ENCODE data around the gene NR6A1. TPM values are rescaled to one million over a fixed set of nuclear protein-coding genes. Genes with fewer than 3 reads are reported as not detected.

The NR6A1 gene
- polyA plus RNA-seq, 3 donors: 1.00 to 1.5 (median 1.1) TPM

DNA sequence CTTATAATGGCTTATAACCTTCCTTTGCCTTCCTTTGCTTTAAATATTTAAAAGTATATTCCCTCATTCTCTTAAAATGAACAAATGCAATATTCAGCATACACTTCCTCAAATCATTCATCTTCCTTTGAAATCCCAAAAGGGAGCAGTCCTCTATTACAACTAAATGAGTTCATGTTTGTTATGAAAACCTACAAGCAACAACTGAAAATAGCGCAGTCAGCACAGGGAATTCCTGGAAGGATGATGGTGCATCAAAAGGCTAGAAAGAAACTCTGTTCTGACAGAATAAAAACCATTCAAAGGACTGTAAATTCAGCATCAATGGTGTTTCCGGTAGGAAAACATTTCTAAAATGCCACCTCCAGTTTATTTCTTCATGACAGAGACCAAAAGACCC lies 3.3 kb downstream of the NR6A1 start:
- no peak for DNase-seq (ENCODE audit: extremely low read depth in 1 of 11, low read depth in 9 of 11, low spot score in 4 of 11)

DNA sequence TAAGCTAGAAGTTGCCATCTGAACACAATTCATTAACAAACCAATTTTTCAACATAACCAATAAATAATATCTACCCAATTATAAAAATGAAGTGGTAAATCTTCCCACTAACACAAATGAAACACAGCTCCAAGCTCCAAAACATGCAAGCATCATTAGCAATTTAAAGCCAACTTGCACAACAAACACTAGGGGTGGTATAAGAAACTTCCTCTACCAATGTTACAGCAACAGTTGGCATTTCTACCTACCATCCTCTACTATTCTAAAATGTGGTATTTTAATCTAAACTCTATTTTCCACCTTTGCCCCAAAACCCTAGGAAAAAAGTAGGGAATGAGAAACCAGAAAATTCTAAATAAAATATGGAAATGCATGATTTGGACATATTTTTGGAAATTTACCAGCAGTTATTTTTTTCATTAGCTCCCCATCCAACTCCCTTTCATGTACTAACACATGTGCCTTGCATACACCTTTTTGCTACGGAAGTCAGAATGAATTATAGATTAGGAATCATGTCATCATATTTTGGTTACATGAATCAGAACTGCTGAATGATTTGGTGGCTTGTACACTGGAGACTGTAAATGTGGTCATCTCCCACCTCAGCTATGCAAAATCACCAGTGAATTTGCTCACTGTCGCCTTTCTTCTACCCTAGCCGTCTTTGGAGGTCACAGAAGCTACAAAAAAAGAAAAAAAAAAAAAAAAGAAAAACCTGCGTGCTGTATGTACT lies 4.1 kb downstream of the NR6A1 start:
- no peak for DNase-seq (ENCODE audit: extremely low read depth in 1 of 11, low read depth in 9 of 11, low spot score in 4 of 11)

GRCh38 chr9:124766326-124766725 lies 4.8 kb downstream of the NR6A1 start:
- no peak for DNase-seq (ENCODE audit: extremely low read depth in 1 of 11, low read depth in 9 of 11, low spot score in 4 of 11)

- no peak for DNase-seq (ENCODE audit: extremely low read depth in 1 of 11, low read depth in 9 of 11, low spot score in 4 of 11)
Observed at GRCh38 chr9:124765439-124765835, 5.7 kb downstream of the NR6A1 start.

GRCh38 chr9:124764774-124765438 lies 6.2 kb downstream of the NR6A1 start:
- DNase-seq (ENCODE audit: extremely low read depth in 1 of 11, low read depth in 9 of 11, low spot score in 4 of 11): no peak

DNA sequence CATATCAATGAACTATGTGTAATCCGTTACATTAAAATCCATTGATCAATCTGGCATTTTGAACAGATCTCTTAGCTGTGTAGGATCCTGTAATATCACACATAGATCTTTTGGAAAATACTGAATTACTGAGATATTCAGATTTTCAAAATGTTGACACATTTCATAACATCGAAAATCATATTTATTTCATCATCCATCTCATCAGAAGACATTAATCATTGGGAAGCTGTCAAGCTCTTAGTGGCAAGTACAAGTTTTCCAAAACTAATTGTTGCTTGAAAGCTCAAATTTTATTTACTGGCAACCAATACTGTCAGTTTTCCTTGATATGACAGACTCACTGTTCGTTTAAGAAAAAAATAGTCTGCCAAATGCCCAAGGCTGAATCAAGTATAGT lies 8.5 kb downstream of the NR6A1 start:
- no peak for DNase-seq (ENCODE audit: extremely low read depth in 1 of 11, low read depth in 9 of 11, low spot score in 4 of 11)

- no peak for DNase-seq (ENCODE audit: extremely low read depth in 1 of 11, low read depth in 9 of 11, low spot score in 4 of 11)
Observed at GRCh38 chr9:124761710-124762109, 9.4 kb downstream of the NR6A1 start.

GRCh38 chr9:124761196-124761595 lies 9.9 kb downstream of the NR6A1 start:
- no peak for DNase-seq (ENCODE audit: extremely low read depth in 1 of 11, low read depth in 9 of 11, low spot score in 4 of 11)

DNA sequence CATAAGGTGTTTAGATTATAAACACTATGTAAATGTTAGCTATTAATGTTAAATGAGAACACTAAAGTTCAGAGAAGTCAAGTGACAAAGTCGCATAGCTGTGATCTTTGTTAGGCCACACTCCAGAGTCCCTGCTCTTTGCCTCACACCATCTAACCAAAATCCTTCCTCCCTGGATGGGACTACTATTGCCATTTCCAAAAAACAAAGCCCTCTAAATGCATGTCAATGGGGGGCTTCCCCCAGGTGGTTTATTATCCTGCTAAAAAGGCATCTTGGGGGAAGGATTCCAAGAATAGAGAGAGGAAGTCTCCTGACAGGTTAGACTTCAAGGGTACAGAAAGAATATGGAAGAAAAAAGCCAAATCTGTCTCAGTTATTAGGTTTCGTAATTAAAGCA lies 10.4 kb downstream of the NR6A1 start:
- DNase-seq (ENCODE audit: extremely low read depth in 1 of 11, low read depth in 9 of 11, low spot score in 4 of 11): no peak

DNA sequence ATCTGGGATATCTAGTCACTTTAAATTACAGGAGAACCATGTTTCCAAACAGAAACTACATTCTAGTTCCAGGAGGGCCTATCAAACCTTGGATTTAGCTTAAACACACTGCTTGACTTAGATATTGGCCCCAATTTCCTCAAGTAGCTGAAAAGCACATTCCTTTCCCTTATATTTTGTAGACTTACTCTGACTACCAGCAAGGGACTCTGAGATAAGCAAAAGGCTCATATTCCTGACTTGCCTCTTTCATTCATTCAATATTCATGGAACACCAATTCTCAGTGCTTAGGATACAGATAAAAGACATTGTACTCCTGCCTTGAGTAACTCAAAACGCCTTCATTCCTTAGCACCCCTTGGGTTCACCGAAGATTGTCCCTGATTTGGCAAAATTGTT lies 11.8 kb downstream of the NR6A1 start:
- DNase-seq (ENCODE audit: extremely low read depth in 1 of 11, low read depth in 9 of 11, low spot score in 4 of 11): no peak

DNA sequence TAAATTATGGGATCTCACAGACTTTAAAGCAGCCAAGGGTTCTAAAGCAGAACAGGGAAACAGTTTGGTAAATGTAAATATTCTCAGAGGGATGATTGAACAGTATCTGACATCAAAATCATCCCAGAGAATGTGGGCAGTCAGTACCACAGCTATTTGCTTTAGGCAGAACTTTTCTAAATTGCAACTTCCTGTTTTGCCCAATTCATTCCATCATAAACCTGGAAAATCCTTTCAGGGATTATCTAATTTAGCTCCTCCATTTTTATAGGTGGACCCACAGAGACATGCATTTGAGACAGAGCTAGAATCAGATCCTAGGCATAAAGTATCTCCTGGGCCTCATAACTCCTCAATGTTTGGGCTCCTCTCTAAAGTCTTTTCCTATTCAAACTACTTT lies 12.4 kb downstream of the NR6A1 start:
- DNase-seq (ENCODE audit: extremely low read depth in 1 of 11, low read depth in 9 of 11, low spot score in 4 of 11): no peak

DNA sequence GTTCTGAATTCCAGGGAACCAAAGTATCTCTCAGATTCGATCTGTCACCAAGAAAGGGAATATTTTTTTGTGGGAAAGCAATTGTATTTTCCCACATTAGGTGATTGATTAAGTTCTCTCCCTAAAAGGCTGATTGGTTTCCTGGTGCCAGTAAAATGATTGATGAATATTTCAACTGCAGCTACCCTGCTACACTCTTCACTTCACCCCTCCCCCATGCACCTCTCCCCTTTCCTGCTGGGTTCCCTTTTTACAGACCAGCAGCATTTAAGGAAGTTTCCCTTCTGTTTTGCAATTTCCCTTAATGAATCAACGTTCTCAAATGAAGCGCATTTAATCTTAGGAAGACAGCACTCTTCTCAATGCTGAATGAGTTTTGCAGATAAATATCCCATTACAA lies 13.1 kb downstream of the NR6A1 start:
- no peak for DNase-seq (ENCODE audit: extremely low read depth in 1 of 11, low read depth in 9 of 11, low spot score in 4 of 11)

DNA sequence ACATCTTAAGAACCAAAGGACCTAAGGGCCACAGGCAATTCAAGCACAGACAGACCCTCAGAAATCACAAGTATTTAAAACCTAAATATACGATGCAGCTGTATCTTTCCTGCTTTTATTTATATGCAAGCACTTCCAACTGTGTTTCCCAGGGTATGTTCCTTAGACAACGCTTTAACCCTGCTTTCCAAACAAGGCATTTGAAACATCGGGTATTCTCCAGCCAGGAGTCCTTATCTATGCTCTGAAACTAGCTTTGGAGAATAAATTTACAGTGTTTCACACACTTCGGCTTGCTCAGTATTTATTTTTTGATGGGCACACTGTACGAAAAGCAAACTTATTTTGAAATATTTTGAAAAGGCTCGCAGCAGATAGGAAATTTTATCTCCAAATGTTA lies 13.5 kb downstream of the NR6A1 start:
- DNase-seq (ENCODE audit: extremely low read depth in 1 of 11, low read depth in 9 of 11, low spot score in 4 of 11): no peak

DNA sequence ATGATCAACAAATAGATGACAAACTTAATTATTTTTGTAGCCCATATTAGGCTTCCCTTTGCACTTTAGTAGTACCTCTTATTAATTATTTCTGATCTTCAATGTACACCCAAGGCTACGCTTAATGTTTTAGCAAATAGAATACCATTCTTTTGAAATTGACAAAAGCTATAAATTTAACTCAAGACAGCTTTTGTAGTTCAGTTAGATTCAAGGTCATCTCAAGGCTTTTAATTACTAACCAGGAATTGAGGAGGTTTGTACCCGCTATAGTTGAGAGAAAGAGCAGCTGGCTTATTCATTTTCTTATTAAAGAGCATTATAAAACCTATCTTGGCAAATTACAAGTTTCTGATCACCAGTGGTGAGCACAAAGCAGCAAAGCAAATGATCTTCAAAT lies 15.1 kb downstream of the NR6A1 start:
- no peak for DNase-seq (ENCODE audit: extremely low read depth in 1 of 11, low read depth in 9 of 11, low spot score in 4 of 11)

DNA sequence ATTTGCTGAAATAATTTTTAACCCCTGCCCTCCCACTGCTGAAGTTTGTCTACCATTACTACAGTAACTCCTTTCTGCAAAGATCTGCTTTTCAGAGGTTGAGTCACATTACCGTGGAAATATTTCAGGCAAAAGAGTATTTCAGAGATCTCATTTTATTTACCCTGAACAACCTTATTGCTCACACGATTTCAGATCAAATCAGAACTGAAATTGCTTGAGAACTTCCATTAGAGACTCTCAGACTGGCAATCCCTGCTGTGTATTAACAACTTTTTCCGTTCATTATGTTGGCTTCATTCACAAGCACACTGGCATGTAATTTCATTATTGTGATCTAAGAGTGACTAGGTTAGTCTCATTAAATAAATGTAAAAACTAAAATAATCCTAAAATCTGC lies 16.1 kb downstream of the NR6A1 start:
- no peak for DNase-seq (ENCODE audit: extremely low read depth in 1 of 11, low read depth in 9 of 11, low spot score in 4 of 11)

DNA sequence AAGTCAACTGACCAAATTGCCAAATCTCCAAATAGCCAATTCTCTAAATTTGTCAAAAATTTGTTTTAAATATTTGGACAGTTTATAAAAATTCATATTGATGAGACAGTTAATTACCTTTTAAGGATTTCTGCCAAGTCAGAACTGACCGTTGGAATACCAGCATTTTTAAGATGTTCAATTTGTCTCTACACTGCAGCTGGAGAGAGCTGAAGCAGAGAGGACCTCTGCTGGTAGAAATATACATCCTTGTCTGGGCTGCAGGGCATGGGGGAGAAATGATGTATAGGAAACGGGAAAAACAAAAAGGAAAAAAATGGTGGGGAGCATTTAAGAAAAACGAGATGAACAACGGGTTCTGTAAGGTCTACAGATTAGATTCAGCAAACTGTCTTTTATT lies 16.8 kb downstream of the NR6A1 start:
- DNase-seq (ENCODE audit: extremely low read depth in 1 of 11, low read depth in 9 of 11, low spot score in 4 of 11): no peak

GRCh38 chr9:124752967-124753366 lies 18.1 kb downstream of the NR6A1 start:
- DNase-seq (ENCODE audit: extremely low read depth in 1 of 11, low read depth in 9 of 11, low spot score in 4 of 11): no peak

GRCh38 chr9:124749781-124750180 lies 21.3 kb downstream of the NR6A1 start:
- no peak for DNase-seq (ENCODE audit: extremely low read depth in 1 of 11, low read depth in 9 of 11, low spot score in 4 of 11)

DNA sequence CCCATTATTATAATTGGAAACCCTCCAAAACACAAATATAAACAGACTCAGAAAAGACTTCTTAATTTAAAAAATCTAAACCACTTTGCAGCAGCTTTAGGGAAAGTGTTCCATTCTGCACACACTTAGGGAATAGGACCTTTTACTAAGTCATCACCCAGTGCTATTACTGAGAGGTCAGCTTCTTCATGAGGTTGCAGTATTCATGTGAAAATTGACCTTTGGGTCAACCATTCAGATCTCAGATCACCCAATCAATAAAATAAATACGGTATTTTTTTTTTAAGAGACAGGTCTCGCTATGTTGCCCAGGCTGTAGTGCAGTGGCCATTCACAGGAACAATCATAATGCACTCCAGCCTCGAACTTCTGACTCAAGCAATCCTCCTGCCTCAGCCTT lies 21.8 kb downstream of the NR6A1 start:
- no peak for DNase-seq (ENCODE audit: extremely low read depth in 1 of 11, low read depth in 9 of 11, low spot score in 4 of 11)

DNA sequence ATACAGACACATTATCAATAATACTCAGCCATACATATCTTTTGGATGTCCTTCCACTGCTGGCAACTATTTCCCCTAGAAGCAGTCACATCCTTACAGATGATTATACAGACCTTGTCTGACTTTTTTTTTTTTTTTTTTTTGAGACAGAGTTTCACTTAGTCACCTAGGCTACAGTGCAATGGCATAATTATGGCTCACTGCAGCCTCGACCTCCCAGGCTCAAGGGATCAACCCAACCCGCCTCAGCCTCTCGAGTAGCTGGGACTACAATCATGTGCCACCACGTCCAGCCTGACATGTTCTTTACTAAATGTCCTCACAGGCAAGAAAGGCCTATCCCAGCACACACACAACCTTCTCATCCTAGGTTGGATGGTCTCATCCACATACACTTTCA lies 24.0 kb downstream of the NR6A1 start:
- no peak for DNase-seq (ENCODE audit: extremely low read depth in 1 of 11, low read depth in 9 of 11, low spot score in 4 of 11)
